ENCODE measurements around the gene BMPR1A. TPM values are rescaled to one million over a fixed set of nuclear protein-coding genes. Genes with fewer than 3 reads are reported as not detected.
"Not testable (repeated sequence)": the region's sequence is repeated elsewhere in the genome, so short reads cannot be mapped to it uniquely, and the experiment has no call there.

BMPR1A gene
- total RNA-seq, 4 donors from 2014 or later, result 29.3 to 45.2 (median 38.0) TPM

DNA sequence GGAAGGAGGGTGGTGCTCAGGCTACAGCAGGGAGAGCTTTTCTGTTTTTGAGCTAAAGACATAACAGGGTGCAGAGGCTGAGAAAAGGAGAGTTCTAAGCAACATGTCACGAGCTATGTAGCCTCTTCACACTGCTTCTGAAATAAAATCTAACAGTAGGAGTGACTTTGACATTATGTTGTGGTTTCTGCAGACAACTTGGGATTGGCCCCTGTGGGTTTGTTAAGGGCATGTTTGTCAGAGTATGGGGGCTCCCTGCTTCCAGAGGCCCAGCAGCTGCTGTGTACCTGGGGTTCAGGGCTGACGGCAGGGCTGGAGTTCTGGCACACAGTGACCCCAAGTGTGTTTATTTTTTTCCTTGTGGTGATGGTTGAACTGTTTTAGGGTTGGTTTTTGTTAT lies 176.3 kb downstream of the BMPR1A start:
- H3K27ac ChIP-seq, result no peak overlapping the region
- TF ChIP-seq CTCF (IDR thresholded peaks at IDR 0.05) (no peak), EP300 (IDR thresholded peaks at IDR 0.05; ENCODE audit: low read depth) (no peak), POLR2A (IDR thresholded peaks at IDR 0.05) (no peak), POLR2AphosphoS5 (IDR thresholded peaks at IDR 0.05) (no peak)
- 73 to 83% methylated on average over 2 of the region's 2 CpGs for WGBS, 2 donors (ENCODE audit: low coverage in 1 of 2)
- H3K4me1 ChIP-seq, result no peaks in the 10 kb centered on the region
- no peaks in the 10 kb centered on the region for H3K27me3 ChIP-seq
- no peak overlapping the region for H3K4me3 ChIP-seq
- no peaks in the 10 kb centered on the region for H3K36me3 ChIP-seq
- no peaks in the 10 kb centered on the region for H3K9me3 ChIP-seq
- no peak for DNase-seq
- intact Hi-C loops (cut with DNase I; ENCODE audit: low total_unique reads), result no loop called here
- in situ Hi-C loops (cut with MboI; ENCODE audit: low pct_ligation_motif_present in 1 of 4, low pct_unique_long_range_greater_than_20kb in 1 of 4, low sequenced_read_pairs in 3 of 4), result no loop called here

GRCh38 chr10:86934162-86934711 lies 177.8 kb downstream of the BMPR1A start:
- H3K36me3 ChIP-seq; H3K4me3 ChIP-seq; H3K27me3 ChIP-seq; in situ Hi-C loops (cut with MboI; ENCODE audit: low pct_ligation_motif_present in 1 of 4, low pct_unique_long_range_greater_than_20kb in 1 of 4, low sequenced_read_pairs in 3 of 4); H3K4me1 ChIP-seq; H3K9me3 ChIP-seq; H3K27ac ChIP-seq; DNase-seq; intact Hi-C loops (cut with DNase I; ENCODE audit: low total_unique reads): not testable (repeated sequence)
- 84% methylated on average over 6 of the region's 6 CpGs; no CpG with 5 or more reads in 1 of the 2 donors for WGBS, 2 donors (ENCODE audit: low coverage in 1 of 2)

- no peaks in the 10 kb centered on the region for H3K27me3 ChIP-seq
- H3K9me3 ChIP-seq, result no peaks in the 10 kb centered on the region
- H3K4me1 ChIP-seq, result peaks cover 0 to 3% (median 1%) of the 10 kb centered on the region in 4 donors
- intact Hi-C loops (cut with DNase I; ENCODE audit: low total_unique reads) (no loop called here), in situ Hi-C loops (cut with MboI; ENCODE audit: low pct_ligation_motif_present in 1 of 4, low pct_unique_long_range_greater_than_20kb in 1 of 4, low sequenced_read_pairs in 3 of 4) (no loop called here)
- H3K36me3 ChIP-seq, result no peaks in the 10 kb centered on the region
- DNase-seq, result no peak
- H3K27ac ChIP-seq, result no peak overlapping the region
- 67 to 72% methylated on average over 1 to 13 of the region's 13 CpGs for WGBS, 2 donors (ENCODE audit: low coverage in 1 of 2)
- TF ChIP-seq POLR2A (IDR thresholded peaks at IDR 0.05) (no peak), POLR2AphosphoS5 (IDR thresholded peaks at IDR 0.05) (no peak), EP300 (IDR thresholded peaks at IDR 0.05; ENCODE audit: low read depth) (no peak), CTCF (IDR thresholded peaks at IDR 0.05) (no peak)
- H3K4me3 ChIP-seq, result no peak overlapping the region
Measured at GRCh38 chr10:86936661-86937501, 180.5 kb downstream of the BMPR1A start.

GRCh38 chr10:86937502-86938154 lies 181.2 kb downstream of the BMPR1A start:
- WGBS, 2 donors (ENCODE audit: low coverage in 1 of 2), result 78% methylated on average over 3 to 6 of the region's 6 CpGs
- TF ChIP-seq EP300 (IDR thresholded peaks at IDR 0.05; ENCODE audit: low read depth) (no peak), CTCF (IDR thresholded peaks at IDR 0.05) (no peak), POLR2AphosphoS5 (IDR thresholded peaks at IDR 0.05) (no peak), POLR2A (IDR thresholded peaks at IDR 0.05) (no peak)
- intact Hi-C loops (cut with DNase I; ENCODE audit: low total_unique reads) (no loop called here), in situ Hi-C loops (cut with MboI; ENCODE audit: low pct_ligation_motif_present in 1 of 4, low pct_unique_long_range_greater_than_20kb in 1 of 4, low sequenced_read_pairs in 3 of 4) (no loop called here)
- H3K27me3 ChIP-seq, result no peaks in the 10 kb centered on the region
- no peaks in the 10 kb centered on the region for H3K36me3 ChIP-seq
- H3K27ac ChIP-seq, result no peak overlapping the region
- H3K4me1 ChIP-seq, result peaks cover 0 to 6% (median 3%) of the 10 kb centered on the region in 4 donors
- no peaks in the 10 kb centered on the region for H3K9me3 ChIP-seq
- DNase-seq, result no peak
- H3K4me3 ChIP-seq, result no peak overlapping the region
